Measurements from ENCODE around the gene TBCCD1.

DNA sequence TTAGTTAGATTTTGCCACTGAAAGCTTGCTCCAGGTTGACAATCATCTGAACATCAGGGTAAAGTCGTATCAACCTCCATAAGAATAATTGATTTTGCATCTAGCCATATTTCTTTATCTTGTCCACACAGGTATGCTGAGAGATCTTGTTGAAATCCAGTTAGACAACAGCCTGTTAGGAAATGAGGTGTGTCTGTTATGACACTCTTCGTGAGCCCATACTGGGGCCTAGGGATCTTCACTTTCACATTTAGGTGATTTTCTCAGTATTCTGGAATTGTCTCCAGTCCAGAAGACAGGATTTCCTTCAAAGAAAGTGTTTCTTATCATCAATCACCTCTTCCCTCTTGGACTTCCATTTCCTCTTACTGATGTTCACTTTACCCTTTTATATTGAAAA, 21.5 kb upstream of the TBCCD1 start:
- TF ChIP-seq, protein P1, sequence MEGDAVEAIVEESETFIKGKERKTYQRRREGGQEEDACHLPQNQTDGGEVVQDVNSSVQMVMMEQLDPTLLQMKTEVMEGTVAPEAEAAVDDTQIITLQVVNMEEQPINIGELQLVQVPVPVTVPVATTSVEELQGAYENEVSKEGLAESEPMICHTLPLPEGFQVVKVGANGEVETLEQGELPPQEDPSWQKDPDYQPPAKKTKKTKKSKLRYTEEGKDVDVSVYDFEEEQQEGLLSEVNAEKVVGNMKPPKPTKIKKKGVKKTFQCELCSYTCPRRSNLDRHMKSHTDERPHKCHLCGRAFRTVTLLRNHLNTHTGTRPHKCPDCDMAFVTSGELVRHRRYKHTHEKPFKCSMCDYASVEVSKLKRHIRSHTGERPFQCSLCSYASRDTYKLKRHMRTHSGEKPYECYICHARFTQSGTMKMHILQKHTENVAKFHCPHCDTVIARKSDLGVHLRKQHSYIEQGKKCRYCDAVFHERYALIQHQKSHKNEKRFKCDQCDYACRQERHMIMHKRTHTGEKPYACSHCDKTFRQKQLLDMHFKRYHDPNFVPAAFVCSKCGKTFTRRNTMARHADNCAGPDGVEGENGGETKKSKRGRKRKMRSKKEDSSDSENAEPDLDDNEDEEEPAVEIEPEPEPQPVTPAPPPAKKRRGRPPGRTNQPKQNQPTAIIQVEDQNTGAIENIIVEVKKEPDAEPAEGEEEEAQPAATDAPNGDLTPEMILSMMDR (IDR thresholded peaks at IDR 0.05): no peak
- TF ChIP-seq POLR2AphosphoS5 (IDR thresholded peaks at IDR 0.05): no peak
- no peak for TF ChIP-seq POLR2A (IDR thresholded peaks at IDR 0.05)
